ENCODE measurements around the gene ZNF493.

ZNF493 gene

DNA sequence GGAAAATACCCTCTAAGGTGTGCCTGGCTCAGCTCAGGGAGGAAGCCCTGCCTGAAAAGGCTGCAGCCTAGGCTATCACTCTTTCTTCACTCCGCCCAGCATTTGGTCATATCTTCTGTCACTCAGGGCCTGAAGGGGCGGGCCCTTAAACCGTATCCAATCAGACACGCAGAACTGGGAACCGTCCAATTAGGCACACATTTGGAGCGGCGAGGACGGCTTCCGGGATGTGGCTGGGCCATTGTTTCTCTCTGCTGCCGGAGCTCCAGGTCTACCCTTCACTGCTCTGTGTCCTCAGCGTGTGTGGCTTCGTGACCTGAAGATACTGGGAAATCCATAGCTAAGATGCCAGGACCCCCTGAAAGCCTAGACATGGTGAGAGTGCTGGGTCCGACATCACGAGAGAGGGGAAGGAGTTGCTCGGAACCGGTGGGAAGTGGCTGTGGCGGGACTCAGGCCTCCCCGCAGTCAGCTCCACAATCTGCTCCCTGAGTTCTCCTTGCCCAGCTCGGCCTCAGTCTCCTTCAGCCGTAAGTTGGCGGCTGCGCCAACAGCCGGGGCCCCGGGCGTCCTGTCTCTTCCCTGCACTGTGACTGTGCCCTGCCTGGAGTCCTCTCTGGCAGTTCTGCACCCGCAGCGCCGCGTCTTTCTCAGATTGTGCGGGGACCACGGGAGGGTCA, at the start of gene ZNF493:
Gene ZNF493 (plus strand): TSS at position 241 of the 680 bp plus-strand sequence. CDS start 105 bp downstream, at position 346.
- peak; percentile 94 for DNase-seq

DNA sequence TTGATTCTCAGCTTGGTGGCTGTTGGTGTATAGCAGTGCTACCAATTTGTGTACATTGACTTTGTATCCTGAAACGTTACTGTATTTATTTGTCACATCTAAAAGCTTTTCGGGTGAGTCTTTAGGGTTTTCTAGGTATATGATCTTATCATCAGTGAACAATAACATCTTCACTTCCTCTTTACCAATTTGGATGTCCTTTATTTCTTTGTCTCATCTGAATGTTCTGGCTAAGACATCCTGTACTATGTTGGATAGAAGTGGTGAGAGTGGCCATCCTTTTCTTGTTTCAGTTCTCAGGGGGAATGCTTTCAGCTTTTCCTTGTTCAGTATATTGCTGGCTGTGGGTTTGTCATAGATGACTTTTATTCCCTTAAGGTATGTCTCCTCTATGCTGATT, 44.1 kb upstream of the ZNF493 start:
- DNase-seq = no peak

DNA sequence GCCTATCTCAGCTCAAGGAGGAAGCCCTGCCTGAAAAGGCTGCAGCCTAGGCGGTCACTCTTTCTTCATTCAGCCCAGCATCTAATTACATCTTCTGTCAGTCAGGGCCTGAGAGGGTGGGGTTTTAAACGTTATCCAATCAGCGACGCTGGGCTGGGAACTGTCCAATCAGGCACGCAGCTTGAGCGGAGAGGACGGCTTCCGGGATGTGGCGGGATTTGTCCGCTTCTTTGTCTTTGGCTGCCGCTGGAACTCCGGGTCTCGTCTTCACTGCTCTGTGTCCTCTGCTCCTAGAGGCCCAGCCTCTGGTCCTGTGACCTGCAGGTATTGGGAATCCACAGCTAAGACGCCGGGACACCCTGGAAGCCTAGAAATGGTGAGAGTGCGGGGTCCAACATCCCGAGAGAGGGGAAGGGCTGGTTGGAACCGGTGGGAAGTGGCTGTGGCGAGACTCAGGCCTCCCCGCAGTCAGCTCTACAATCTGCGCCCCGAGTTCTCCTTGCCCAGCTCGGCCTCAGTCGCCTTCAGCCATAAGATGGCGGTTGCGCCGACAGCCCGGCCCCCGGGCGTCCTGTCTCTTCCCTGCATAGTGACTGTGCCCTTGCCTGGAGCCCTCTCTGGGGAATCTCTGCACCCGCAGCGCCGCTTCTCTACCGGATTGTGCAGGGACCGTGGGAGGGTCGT, 38.0 kb upstream of the ZNF493 start, which contains the start of gene ZNF738:
Gene ZNF738 (plus strand): TSS at position 233 of the 684 bp plus-strand sequence. CDS start 141 bp downstream, at position 374.
- no peak for DNase-seq

DNA sequence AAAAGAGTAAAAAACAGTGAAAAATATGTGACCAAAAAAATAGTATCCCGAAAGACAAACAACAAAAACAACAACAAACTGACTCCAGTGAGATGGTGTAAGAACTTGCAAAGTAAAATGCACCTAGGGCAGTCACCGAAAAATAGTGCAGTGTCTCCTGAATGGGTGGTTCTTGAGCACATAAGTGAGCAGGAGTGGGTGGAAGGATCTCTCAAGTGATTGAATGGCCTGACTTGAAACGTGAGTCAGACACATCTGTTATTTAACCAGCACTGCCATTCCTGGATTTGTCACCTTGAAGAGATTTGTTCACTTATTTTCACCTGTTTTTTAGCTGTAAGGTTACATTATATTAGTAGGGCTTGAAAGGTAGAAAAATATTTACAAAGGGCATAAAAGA, 34.6 kb upstream of the ZNF493 start:
- no peak for DNase-seq

DNA sequence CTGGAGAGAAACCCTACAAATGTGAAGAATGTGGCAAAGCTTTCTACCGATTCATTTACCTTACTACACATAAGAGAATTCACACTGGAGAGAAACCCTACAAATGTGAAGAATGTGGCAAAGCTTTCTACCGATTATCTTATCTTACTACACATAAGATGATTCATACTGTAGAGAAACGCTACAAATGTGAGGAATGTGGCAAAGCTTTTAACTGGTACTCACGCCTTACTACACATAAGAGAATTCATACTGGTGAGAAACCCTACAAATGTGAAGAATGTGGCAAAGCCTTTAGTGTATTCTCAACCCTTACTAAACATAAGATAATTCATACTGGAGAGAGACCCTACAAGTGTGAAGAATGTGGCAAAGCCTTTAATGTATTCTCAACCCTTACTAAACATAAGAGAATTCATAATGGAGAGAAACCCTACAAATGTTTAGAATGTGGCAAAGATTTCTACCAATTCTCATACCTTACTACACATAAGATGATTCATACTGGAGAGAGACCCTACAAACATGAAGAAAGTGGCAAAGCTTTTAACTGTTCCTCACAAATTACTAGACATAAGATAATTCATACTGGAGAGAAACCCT, 12.9 kb upstream of the ZNF493 start:
- no peak for DNase-seq

DNA sequence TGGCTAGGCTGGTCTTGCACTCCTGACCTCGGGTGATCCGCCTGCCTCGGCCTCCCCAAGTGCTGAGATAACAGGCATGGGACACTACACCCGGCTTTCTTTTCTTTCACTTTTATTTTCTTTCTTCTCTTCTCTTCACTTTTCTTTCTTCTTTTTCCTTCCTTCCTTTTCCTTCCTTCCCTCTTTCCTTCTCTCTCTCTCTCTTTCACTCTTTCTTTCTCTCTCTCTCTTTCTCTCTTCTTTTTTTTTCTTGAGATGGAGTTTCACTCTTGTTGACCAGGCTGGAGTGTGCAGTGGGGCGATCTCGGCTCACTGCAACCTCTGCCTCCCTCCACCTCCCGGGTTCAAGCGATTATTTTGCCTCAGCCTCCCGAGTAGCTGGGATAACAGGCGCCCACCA, 812 bp upstream of the ZNF493 start:
- no peak for DNase-seq

DNA sequence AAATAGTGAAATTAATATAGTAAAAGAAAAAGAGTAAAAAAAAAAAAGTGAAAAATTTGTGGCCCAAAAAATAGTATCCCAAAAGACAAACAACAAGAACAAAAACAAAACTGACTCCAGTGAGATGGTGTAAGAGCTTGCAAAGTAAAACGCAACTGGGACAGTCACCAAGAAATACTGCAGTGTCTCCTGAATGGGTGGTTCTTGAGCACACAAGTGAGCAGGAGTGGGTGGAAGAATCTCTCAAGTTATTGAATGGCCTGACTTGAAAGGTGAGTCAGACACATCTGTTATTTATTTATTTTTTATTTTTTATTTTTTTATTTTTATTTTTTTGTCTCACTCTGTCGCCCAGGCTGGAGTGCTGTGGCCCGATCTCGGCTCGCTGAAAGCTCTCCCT, 1.9 kb downstream of the ZNF493 start:
- DNase-seq = no peak

DNA sequence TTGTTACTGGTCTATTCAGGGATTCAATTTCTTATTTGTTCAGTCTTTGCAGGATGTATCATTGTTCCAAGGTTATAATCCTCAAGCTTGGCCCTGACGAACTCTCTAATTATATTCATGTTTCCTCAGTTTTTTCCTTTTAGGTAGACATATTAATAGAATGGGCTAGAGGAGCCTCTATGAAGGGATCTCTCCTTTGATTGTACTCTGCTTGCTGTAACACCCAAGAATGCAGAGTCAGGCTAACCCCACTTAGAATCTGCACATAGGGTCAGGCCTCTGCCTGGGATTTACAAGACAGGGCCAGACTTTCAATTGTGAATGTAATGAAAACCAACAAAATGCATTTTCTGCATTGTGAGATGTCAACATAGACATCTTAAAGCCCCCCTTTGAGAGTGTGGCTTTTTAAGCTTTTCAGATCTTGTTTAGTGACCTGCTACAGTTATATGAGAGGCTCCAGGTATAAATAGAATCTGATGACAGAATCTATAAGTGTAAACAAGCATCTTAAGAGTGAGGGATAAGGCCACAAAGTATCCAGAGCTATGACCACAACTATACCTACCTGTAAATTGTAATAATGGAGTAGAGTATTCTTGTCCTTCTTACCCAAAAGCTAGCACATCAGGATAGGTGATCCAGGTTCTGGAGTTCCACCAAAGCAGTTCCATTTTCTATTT, 5.5 kb downstream of the ZNF493 start:
- no peak for DNase-seq

DNA sequence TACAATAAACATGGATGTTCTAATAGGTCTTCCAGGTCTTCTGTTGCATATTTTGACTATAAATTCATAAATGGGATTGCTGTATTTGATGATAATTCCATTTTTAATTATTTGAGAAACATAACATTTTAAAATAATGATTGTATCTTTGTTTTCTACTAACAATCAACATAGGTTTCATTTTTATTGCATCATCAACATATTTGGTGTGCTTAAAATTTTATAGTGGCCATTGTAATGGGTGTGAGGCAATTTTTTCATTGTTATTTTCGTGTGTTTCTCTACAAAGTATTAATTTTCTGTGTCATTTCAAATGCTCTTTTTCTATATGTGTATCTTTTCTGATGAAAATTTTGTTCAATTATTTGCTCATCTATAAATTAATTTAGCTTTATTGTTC, 13.2 kb downstream of the ZNF493 start:
- no peak for DNase-seq

DNA sequence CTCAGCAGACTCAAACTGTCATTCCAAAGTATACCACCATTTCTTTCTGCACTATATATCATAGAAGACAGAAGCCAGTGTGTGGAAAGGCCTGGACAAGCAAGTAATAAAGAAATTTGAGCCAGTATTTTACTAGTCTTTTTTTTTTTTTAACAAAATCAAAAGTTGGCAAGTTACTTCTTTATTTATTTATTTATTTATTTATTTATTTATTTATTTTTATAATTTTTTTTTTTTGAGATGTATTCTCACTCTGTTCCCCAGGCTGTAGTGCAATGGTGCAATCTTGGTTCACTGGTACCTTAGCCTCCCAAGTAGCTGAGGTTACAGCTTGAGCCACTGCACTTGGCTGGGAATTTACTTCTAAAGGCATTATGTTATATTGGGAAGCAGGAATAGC, 25.3 kb downstream of the ZNF493 start:
- DNase-seq = no peak

DNA sequence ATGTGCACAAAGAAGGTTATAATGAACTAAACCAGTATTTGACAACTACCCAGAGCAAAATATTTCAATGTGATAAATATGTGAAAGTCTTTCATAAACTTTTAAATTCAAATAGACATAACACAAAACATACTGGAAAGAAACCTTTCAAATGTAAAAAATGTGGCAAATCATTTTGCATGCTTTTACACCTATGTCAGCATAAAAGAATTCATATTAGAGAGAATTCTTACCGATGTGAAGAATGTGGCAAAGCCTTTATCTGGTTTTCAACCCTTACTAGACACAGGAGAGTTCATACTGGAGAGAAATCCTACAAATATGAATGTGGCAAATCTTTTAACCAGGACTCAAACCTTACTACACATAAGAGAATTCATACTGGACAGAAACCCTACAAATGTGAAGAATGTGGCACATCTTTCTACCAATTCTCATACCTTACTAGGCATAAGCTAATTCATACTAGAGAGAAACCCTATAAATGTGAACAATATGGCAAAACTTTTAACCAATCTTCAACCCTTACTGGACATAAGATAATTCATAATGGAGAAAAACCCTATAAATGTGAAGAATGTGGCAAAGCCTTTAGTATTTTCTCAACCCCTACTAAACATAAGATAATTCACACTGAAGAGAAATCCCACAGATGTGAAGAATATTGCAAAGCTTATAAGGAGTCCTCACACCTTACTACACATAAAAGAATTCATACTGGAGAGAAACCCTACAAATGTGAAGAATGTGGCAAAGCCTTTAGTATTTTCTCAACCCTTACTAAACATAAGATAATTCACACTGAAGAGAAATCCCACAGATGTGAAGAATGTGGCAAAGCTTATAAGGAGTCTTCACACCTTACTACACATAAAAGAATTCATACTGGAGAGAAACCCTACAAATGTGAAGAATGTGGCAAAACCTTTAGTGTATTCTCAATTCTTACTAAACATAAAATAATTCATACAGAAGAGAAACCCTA, 26.4 kb downstream of the ZNF493 start:
- DNase-seq = no peak

DNA sequence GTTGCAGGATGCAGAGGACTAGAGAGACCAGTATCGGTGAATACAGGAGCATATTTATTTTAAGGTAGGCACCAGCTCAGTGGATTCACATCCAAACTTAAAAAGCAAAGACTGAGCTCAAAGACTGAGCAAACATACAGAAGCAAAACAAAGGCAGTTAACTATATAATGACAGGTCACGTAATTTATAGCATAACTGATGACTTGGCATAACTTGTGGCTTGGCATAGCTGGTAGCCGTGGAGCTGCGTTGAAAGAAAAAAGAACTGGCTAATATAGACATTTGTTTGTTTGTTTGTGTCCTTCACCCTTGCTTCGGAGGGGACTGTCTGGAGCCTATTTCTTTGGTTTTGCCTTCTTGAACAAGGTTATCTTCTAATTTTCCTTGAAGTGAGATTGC, 33.7 kb downstream of the ZNF493 start:
- no peak for DNase-seq

DNA sequence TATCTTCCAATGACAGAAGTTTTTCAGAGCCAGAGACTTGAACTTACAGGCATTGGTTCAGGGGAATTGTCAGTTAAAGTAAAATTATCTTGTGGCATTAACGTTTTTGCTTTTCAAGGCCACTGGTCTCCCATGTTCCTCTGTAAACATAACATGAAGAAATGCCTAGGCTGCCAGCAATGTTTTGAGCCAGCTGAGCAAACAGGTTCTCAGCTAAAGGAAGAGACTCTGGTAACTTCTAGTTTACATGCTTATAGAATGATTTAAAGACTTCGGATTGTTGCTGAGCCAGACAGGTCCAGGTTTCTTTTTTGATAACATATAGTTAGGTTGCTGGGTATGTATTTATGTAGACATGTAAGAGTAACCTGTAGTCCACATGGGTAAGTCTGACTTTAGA, 35.7 kb downstream of the ZNF493 start:
- no peak for DNase-seq

DNA sequence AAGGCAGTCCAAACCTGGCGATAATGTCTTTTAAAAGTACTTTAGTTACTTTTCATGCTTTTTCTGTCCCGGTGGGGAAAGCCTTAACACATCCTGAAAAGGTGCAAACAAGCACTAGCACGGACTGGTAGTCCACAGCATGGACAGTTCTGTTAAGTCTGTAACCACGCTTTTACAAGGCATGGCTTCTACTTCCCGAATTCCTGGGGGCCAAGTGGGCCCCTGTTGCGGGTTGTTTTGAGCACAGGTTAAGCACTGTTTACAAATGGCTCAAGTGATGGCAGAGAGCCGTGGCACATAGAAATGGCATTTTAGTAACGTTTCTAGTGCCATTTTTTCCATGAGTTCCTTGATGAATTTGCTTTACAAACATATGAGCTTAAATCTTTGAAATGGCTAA, 37.6 kb downstream of the ZNF493 start:
- DNase-seq = no peak

DNA sequence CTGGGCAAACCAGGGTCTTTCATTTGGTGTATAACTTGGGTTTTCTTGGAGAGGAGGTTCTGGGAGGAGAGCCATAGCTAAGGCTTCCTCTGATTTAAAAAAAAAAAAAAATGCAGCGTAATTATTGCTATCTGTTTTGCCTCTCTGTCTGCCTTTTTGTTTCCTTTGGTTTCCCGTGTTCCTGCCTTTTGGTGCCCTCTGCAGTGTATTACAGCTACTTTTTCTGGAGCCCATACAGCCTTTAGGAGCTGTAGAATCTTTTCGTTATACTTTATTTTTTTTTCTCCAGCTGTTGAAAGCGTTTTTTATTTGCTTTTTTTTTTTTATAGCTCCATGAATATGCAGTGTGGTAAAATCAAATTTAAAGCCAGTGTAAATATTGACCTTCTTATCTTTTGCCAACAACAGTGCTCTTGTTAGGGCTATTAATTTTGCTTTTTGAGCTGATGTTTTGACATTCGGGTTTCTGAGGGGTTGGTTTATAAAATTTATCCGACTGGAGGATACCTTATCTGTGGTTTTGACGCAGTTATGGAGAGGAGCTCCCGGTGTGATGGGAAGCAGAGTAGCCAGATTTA, 38.1 kb downstream of the ZNF493 start:
- no peak for DNase-seq

DNA sequence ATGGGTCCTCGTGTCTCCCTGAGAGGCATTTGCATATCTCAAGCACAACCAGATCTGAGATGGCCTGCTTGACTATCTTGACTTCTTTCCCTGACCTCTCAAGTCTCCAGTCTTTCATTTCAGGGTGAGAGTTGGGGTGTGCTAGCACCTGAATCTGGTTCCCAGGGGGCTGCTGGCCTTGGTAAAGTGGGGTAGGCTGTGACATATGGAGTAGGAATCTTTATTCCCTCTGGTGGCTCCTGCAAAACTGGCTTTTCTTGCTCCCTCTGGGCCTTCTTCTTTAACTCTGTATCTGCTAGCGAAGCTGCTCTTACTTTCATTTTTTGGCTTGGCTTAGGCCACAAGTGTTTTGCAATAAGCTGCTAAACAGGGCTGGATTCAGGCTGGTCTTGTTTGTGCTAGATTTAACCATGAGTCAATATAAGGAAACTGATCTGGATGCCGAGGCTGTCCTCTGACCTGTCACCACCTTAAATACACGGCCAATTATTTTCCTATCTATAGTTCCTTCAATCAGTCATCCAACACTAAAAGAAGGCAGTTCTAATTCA, 42.3 kb downstream of the ZNF493 start:
- DNase-seq = no peak

DNA sequence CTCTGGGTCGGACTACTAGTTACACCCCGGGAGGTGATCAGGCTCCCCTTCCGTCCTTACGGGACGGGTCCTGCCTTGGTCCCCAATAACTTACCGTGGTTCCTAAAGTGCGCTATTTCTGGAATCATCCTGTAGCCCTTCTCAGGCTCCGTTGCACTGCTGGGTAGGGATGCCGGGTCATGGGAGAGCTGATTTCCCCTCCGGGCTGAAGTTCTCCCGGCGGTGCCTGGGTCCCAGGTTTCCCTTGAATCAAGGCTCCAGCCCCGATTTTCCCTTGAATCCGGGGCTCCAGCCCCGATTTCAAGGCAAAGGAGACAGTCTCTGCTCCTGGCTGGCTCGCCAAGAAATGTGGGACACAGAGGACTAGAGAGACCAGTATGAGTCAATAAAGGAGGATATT, 43.4 kb downstream of the ZNF493 start:
- no peak for DNase-seq

DNA sequence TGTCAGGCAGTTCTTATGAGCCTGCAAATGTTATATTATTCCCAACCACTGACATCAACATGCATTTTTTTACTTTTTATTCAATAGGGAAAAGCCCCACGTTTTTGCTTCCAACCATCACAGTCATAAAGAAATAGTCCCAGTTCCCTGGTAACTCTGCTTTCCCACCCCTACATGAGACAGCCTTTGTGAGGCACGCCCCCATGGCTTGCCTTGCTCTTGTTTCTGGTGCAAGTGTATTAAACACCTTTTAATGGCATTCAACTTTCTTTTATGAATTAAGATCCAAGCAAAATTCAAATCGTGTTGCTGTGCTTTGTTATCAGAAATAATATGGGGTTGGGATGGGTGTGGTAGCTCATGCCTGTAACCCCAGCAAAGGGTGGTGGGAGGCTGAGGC, 54.3 kb downstream of the ZNF493 start:
- no peak for DNase-seq

DNA sequence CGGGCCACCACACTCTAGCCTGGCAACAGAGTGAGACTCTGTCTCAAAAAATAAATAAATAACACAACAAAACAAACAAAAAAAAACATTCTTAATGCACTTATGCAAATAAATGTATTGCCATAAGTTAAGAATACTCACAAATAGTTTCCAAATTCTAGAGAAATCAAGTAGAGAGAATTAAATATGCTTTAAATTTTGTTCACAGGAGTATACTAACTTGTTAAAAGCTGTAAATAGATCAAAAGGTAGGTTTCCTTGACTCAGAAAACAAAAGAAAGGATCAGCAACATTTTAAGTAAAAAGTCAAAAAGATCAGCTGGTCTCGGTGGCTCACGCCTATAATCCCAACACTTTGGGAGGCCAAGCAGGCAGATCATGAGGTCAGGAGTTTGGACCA, 58.0 kb downstream of the ZNF493 start:
- no peak for DNase-seq

DNA sequence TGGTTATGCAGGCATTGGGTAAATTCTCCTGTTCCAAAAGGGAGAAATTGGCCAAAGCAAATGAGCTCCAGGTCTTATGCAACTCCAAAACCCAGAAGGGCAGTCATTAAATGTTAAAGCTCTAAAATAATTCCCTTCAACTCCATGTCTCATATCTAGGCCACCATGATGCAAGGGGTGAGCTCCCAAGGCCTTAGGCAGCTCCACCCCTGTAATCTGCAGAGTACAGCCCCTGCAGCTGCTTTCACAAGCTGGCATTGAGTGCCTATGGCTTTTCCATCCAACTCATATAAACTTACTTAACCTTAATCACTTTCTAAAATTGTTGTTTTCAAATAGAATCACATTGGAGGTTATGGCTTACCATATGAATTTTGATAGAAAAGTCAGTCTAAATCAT, 63.8 kb downstream of the ZNF493 start:
- DNase-seq = no peak

DNA sequence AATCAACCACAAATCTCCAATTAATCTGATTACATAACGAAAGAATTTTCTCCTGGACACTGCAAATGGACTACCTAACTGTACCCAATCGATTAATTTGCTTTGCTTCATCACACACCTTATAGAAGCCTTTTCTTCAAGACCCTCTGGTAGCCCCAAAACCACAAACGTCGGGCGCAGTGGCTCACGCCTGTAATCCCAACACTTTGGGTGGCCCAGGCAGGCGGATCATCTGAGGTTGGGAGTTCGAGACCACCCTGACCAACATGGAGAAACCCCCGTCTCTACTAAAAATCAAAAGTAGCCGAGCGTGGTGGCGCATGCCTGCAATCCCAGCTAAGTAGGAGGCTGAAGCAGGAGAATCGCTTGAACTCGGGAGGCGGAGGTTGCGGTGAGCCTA, 65.6 kb downstream of the ZNF493 start:
- DNase-seq = no peak

All from SHP77 treated with DMSO at 0.1 percent for 48 hours (cell line).